ENCODE results near the gene C1QTNF12. TPM values are rescaled to one million over a fixed set of nuclear protein-coding genes. Genes with fewer than 3 reads are reported as not detected.

The C1QTNF12 gene
- total RNA-seq, 4 donors from 2014 or later: 3.1 to 8.2 TPM; not detected in 2

DNA sequence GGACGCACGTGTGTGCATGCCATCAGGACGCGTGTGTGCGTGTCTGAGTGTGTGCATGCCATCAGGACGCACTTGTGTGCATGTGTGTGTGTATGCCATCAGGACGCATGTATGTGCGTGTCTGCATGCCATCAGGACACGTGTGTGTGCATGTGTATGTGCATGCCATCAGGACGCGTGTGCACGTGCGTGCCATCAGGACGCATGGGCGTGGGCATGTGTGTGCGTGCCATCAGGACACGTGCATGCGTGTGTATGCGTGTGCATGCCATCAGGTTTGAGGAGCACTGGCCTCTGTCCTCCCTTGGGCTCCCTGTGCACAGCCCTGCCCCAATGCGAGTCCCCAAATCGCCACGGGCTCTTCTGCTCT lies 12.6 kb upstream of the C1QTNF12 start:
- Histone ChIP-seq H3K9me3 (no peaks in the 10 kb centered on the region), H3K27me3 (no peaks in the 10 kb centered on the region), H3K4me3 (no peak overlapping the region), H3K36me3 (no peaks in the 10 kb centered on the region), H3K4me1 (no peaks in the 10 kb centered on the region), H3K27ac (no peak overlapping the region)
- no peak for TF ChIP-seq POLR2A (IDR thresholded peaks at IDR 0.05)
- TF ChIP-seq, protein P1, sequence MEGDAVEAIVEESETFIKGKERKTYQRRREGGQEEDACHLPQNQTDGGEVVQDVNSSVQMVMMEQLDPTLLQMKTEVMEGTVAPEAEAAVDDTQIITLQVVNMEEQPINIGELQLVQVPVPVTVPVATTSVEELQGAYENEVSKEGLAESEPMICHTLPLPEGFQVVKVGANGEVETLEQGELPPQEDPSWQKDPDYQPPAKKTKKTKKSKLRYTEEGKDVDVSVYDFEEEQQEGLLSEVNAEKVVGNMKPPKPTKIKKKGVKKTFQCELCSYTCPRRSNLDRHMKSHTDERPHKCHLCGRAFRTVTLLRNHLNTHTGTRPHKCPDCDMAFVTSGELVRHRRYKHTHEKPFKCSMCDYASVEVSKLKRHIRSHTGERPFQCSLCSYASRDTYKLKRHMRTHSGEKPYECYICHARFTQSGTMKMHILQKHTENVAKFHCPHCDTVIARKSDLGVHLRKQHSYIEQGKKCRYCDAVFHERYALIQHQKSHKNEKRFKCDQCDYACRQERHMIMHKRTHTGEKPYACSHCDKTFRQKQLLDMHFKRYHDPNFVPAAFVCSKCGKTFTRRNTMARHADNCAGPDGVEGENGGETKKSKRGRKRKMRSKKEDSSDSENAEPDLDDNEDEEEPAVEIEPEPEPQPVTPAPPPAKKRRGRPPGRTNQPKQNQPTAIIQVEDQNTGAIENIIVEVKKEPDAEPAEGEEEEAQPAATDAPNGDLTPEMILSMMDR (IDR thresholded peaks at IDR 0.05): no peak
- no peak for DNase-seq
- intact Hi-C loops (cut with DNase I; ENCODE audit: low total_unique reads): no loop called here

DNA sequence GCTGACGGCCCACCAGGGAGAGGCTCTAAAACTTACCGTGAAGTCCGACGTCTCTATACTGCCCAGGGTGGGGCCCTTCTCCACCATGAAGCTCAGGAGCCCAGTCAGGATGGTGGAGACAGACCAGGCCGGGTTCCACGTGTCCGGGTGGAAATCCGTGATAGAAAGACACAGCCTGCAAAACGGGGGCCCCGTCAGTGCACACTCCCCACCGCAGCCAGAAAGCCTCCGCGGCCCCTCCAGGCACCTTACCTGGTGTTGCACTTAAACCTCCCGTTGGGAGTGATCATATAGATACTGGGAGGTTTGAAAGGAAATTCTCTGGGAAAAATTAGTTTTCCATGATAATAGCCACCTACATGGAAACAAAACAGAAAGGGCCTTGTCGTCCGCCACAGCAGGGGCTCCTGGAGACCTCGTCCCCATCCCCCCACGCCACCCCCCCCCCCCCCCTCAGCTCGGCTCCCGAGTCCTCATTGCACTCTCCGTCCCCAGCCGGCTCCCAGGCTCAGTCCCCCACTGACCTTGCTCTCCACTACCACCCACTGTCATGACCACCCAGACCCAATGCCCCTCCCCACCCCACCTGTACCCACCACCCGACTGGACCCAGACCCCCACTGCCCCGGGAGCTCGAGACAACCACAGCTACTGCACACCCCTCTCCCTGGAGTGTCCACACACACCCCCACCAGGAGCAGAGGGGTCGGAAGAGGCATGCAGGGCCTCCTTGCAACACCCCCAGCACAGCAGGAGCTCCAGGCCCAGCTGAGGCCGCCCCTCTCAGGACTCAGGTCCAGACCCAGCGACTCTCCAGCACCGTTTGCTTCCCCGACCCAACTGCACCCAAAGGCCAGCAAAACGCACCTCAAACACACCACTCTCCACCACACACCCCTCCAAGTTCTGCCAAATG lies 10.7 kb upstream of the C1QTNF12 start:
- no peak for TF ChIP-seq POLR2A (IDR thresholded peaks at IDR 0.05)
- TF ChIP-seq, protein P1 (IDR thresholded peaks at IDR 0.05): no peak
- no peaks in the 10 kb centered on the region for H3K4me1 ChIP-seq
- no peaks in the 10 kb centered on the region for H3K36me3 ChIP-seq
- no peaks in the 10 kb centered on the region for H3K9me3 ChIP-seq
- H3K4me3 ChIP-seq: no peak overlapping the region
- no peak for DNase-seq
- no peak overlapping the region for H3K27ac ChIP-seq
- H3K27me3 ChIP-seq: no peaks in the 10 kb centered on the region
- intact Hi-C loops (cut with DNase I; ENCODE audit: low total_unique reads): no loop called here

DNA sequence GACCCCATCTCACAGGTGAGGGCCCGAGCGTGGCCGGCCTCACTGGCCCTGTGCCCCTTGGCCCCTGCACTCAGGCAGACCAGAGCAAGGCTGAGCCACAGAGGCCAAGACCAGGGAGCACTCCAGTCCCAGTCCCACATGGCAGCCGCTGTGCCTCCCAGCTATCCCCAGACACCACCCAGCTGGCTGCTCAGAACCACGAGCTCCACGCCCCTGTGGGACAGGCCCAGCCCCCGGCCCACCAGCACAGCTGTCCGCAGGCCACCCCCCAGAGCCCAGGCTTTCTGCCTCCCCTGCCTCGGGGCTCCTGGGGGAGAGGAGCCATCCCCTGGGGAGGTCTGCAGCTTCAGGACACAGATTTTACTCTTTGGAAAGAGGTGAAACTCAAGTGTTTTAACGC lies 9.1 kb upstream of the C1QTNF12 start:
- intact Hi-C loops (cut with DNase I; ENCODE audit: low total_unique reads): no loop called here
- no peaks in the 10 kb centered on the region for H3K36me3 ChIP-seq

DNA sequence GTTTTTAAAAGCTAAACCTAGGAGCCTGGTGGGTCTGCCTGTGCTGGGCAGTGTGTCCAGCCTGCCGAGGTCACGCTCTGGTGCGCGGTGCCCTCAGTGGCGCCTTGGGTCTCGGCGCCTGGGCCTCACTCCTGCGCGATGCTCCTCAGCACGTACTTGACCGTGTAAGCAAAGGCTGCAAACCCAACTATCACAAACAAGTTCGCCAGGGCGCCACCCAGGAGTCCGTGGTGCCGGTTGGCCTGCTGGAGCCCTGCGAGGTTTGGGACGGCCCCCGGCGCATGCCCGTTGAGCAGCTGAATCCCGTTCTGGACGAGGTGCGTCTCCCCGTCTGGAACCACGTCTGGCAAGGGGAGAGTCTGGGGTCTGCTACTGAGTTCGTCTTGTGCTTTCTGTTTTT lies 8.6 kb upstream of the C1QTNF12 start:
- intact Hi-C loops (cut with DNase I; ENCODE audit: low total_unique reads): no loop called here
- H3K36me3 ChIP-seq: no peaks in the 10 kb centered on the region

More for the DNA sequence above, 9.1 kb upstream of the C1QTNF12 start:
- Histone ChIP-seq H3K27me3 (no peaks in the 10 kb centered on the region), H3K4me3 (no peak overlapping the region), H3K27ac (no peak overlapping the region), H3K4me1 (no peaks in the 10 kb centered on the region), H3K9me3 (no peaks in the 10 kb centered on the region)
- no peak for DNase-seq
- TF ChIP-seq, protein P1 (IDR thresholded peaks at IDR 0.05): no peak
- TF ChIP-seq POLR2A (IDR thresholded peaks at IDR 0.05): no peak

DNA sequence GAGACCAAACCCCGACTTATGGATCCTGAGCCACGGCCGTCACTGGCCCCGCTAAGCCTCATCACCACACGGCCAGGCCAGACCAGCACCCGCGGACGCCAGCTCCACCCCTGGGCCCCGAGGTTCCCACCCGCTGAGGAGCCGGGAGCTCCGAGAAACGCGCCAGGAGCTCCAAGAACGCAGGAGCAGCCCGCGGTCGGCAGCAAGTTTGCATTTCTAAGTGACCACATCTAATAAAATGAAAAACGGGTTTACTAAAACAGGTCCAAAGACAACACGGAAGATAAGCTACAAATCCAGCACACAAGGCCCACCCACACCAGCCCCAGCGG lies 8.1 kb upstream of the C1QTNF12 start:
- intact Hi-C loops (cut with DNase I; ENCODE audit: low total_unique reads): no loop called here
- TF ChIP-seq, protein P1 (IDR thresholded peaks at IDR 0.05): no peak
- no peak for TF ChIP-seq POLR2A (IDR thresholded peaks at IDR 0.05)
- DNase-seq: no peak

More for the DNA sequence above, 8.6 kb upstream of the C1QTNF12 start:
- TF ChIP-seq, protein P1 (IDR thresholded peaks at IDR 0.05): no peak
- no peak for TF ChIP-seq POLR2A (IDR thresholded peaks at IDR 0.05)
- no peak for DNase-seq
- Histone ChIP-seq H3K4me1 (no peaks in the 10 kb centered on the region), H3K4me3 (no peak overlapping the region), H3K9me3 (no peaks in the 10 kb centered on the region), H3K27me3 (no peaks in the 10 kb centered on the region), H3K27ac (no peak overlapping the region)

More for the DNA sequence above, 8.1 kb upstream of the C1QTNF12 start:
- no peaks in the 10 kb centered on the region for H3K27me3 ChIP-seq
- no peak overlapping the region for H3K27ac ChIP-seq
- H3K4me1 ChIP-seq: no peaks in the 10 kb centered on the region
- H3K4me3 ChIP-seq: no peak overlapping the region
- no peaks in the 10 kb centered on the region for H3K9me3 ChIP-seq
- H3K36me3 ChIP-seq: no peaks in the 10 kb centered on the region
